GM12878 (cell line): ENCODE measurements around the gene PPP1R36.

ENCODE experiments used
- CHD1 ChIP-seq: IDR thresholded peaks from 2 replicates; pipeline ENCODE4 v1.6.1; 2012; ENCODE audit warnings: low read depth, low read length, improper control_type of control experiment
- CTCF ChIP-seq, 3 experiments: IDR thresholded peaks in 2 of 3; conservative IDR thresholded peaks in 1 of 3; 2 replicates each; pipeline ENCODE4 v1.5.1; 2011; ENCODE audit warnings: low read depth in 3 of 3, low read length in 3 of 3, mild to moderate bottlenecking in 3 of 3, control low read depth in 2 of 3, moderate library complexity in 2 of 3, inconsistent platforms in 1 of 3, mixed read lengths in 1 of 3; ENCODE audit not compliant: control insufficient read depth in 2 of 3, insufficient read depth in 1 of 3; ENCODE audit errors: extremely low read depth in 1 of 3
- POLR2AphosphoS5 ChIP-seq: IDR thresholded peaks from 2 replicates; pipeline ENCODE4 v1.6.1; 2011; ENCODE audit warnings: mild to moderate bottlenecking, low read length, inconsistent platforms
- SUZ12 ChIP-seq: fragments of 200-600 bp; sonication (generic); IDR thresholded peaks from one replicate; pipeline ENCODE4 v1.6.1; 2018; ENCODE audit warnings: antibody characterized with exemption, mild to moderate bottlenecking; ENCODE audit not compliant: unreplicated experiment

- TF ChIP-seq CTCF (IDR thresholded peaks at IDR 0.05 in 2 of 3, conservative IDR thresholded peaks at IDR 0.05 in 1 of 3; ENCODE audit: control insufficient read depth in 2 of 3, extremely low read depth in 1 of 3, insufficient read depth in 1 of 3, low read depth in 3 of 3, low read length in 3 of 3), result no peak
- TF ChIP-seq POLR2AphosphoS5, result no peak
- TF ChIP-seq SUZ12, result no peak
- TF ChIP-seq CHD1, result no peak
Observed at GRCh38 chr14:64507376-64508156, 42.2 kb upstream of the PPP1R36 start.
